H1 (cell line): Measurements from ENCODE around the gene IP6K1. TPM values are rescaled to one million over a fixed set of nuclear protein-coding genes. Genes with fewer than 3 reads are reported as not detected.

ENCODE experiments used
- CTCF ChIA-PET: fragments of 300-600 bp; sonication (Branson Sonifier 250); formaldehyde crosslinking; loops from one replicate; lab custom pipeline; 2021; ENCODE audit not compliant: partially characterized antibody; lab: Charles Lee
- POLR2A ChIA-PET: fragments of 300-600 bp; sonication (Branson Sonifier 250); formaldehyde crosslinking; loops from one replicate; lab custom pipeline; 2021; ENCODE audit warnings: inconsistent platforms; ENCODE audit not compliant: partially characterized antibody; lab: Charles Lee
- DNase-seq, 2 experiments: peaks; one replicate each; pipeline versions ENCODE4 v3.0.0 to v3.0.0-alpha.2; 2010 to 2022; ENCODE audit warnings: low spot score in 2 of 2, low read depth in 1 of 2, mixed read lengths in 1 of 2
- FAIRE-seq: peaks from 2 replicates; lab custom pipeline; 2011; peaks lifted over from hg19 to GRCh38; lab: Jason Lieb, UNC
- H2AFZ ChIP-seq: 2 replicates; pipeline ENCODE4 v1.8.1; 2012; ENCODE audit warnings: low read length, inconsistent platforms
- H2AK5ac ChIP-seq: 2 replicates; pipeline ENCODE4 v1.6.1; 2013; ENCODE audit warnings: low read depth, low read length
- H2BK120ac ChIP-seq: replicated peaks from 2 replicates; pipeline ENCODE3; 2013; ENCODE audit warnings: low read depth, low read length, inconsistent platforms
- H2BK12ac ChIP-seq: 2 replicates; pipeline ENCODE4 v1.6.1; 2013; ENCODE audit warnings: low read depth, low read length
- H2BK15ac ChIP-seq: 2 replicates; pipeline ENCODE4 v1.6.1; 2013; ENCODE audit warnings: low read length
- H2BK20ac ChIP-seq: 2 replicates; pipeline ENCODE4 v1.6.1; 2013; ENCODE audit warnings: low read length
- H2BK5ac ChIP-seq: 2 replicates; pipeline ENCODE4 v1.6.1; 2013; ENCODE audit warnings: low read depth, low read length
- H3K14ac ChIP-seq: 2 replicates; pipeline ENCODE4 v1.6.1; 2013; ENCODE audit warnings: inconsistent platforms; ENCODE audit not compliant: insufficient read length
- H3K18ac ChIP-seq: 2 replicates; pipeline ENCODE4 v1.6.1; 2013; ENCODE audit warnings: low read length; ENCODE audit errors: extremely low read depth
- H3K23ac ChIP-seq: 2 replicates; pipeline ENCODE4 v1.6.1; 2013; ENCODE audit warnings: inconsistent platforms; ENCODE audit not compliant: insufficient read length
- H3K23me2 ChIP-seq: 2 replicates; pipeline ENCODE4 v1.6.1; 2013; ENCODE audit warnings: low read depth, low read length
- H3K27ac ChIP-seq: 2 replicates; pipeline ENCODE4 v1.6.1; 2011; ENCODE audit warnings: low read depth, low read length, inconsistent platforms
- H3K27me3 ChIP-seq, 4 experiments: replicated peaks in 1 of 4; 1 replicate in 1 of 4; 2 replicates in 3 of 4; pipeline versions ENCODE4 v1.6.1 to v1.8.1; 2011 to 2013; ENCODE audit warnings: low read length in 3 of 4, mild to moderate bottlenecking in 3 of 4, inconsistent platforms in 2 of 4, mixed read lengths in 2 of 4, moderate library complexity in 1 of 4; ENCODE audit not compliant: control insufficient read depth in 3 of 4, insufficient read depth in 3 of 4; ENCODE audit errors: extremely low read depth in 1 of 4
- H3K36me3 ChIP-seq, 4 experiments: 2 replicates each; pipeline versions ENCODE4 v1.6.1 to v1.8.1; 2011 to 2013; ENCODE audit warnings: mild to moderate bottlenecking in 4 of 4, low read length in 3 of 4, moderate library complexity in 2 of 4, control low read depth in 1 of 4, inconsistent platforms in 1 of 4; ENCODE audit not compliant: insufficient read depth in 4 of 4, control insufficient read depth in 2 of 4
- H3K4ac ChIP-seq: replicated peaks from 2 replicates; pipeline ENCODE3; 2013; ENCODE audit warnings: low read length, low read depth, mixed read lengths, inconsistent platforms; ENCODE audit not compliant: insufficient read length
- H3K4me1 ChIP-seq, 4 experiments: replicated peaks in 1 of 4; 1 replicate in 1 of 4; 2 replicates in 3 of 4; pipeline versions ENCODE4 v1.6.1 to v1.8.1; 2011 to 2013; ENCODE audit warnings: low read length in 3 of 4, inconsistent platforms in 2 of 4, mixed read lengths in 1 of 4; ENCODE audit not compliant: insufficient read depth in 4 of 4, control insufficient read depth in 3 of 4
- H3K4me2 ChIP-seq, 2 experiments: 2 replicates each; pipeline versions ENCODE4 v1.6.1 to v1.8.1; 2011 to 2013; ENCODE audit warnings: low read depth in 2 of 2, low read length in 2 of 2, control low read depth in 1 of 2, inconsistent platforms in 1 of 2, mild to moderate bottlenecking in 1 of 2; ENCODE audit not compliant: insufficient read depth in 1 of 2
- H3K4me3 ChIP-seq, 4 experiments: fragments of 200-600, 300-600 bp in 1 of 4; sonication (generic), shearing (Covaris generic), sonication (Bioruptor Twin) in 1 of 4; 2 replicates each; pipeline versions ENCODE4 v1.5.1 to v1.8.1; 2011 to 2016; ENCODE audit warnings: low read length in 4 of 4, low read depth in 3 of 4, control low read depth in 2 of 4, inconsistent platforms in 2 of 4, mild to moderate bottlenecking in 2 of 4, mixed read lengths in 1 of 4, moderate library complexity in 1 of 4; ENCODE audit not compliant: insufficient read depth in 2 of 4; ENCODE audit errors: extremely low read depth in 1 of 4
- H3K56ac ChIP-seq: replicated peaks from 2 replicates; pipeline ENCODE3; 2013; ENCODE audit warnings: low read depth, mild to moderate bottlenecking, mixed read lengths, low read length, inconsistent platforms; ENCODE audit not compliant: insufficient read length
- H3K79me1 ChIP-seq: 2 replicates; pipeline ENCODE4 v1.6.1; 2013; ENCODE audit warnings: low read depth, low read length, control low read depth
- H3K79me2 ChIP-seq, 2 experiments: 2 replicates each; pipeline versions ENCODE4 v1.6.1 to v1.8.1; 2012 to 2013; ENCODE audit warnings: low read length in 2 of 2, mild to moderate bottlenecking in 2 of 2, inconsistent platforms in 1 of 2; ENCODE audit not compliant: insufficient read depth in 2 of 2, control insufficient read depth in 1 of 2
- H3K9ac ChIP-seq, 4 experiments: replicated peaks in 1 of 4; 1 replicate in 1 of 4; 2 replicates in 3 of 4; pipeline versions ENCODE4 v1.6.1 to v1.8.1; 2011 to 2013; ENCODE audit warnings: low read depth in 3 of 4, low read length in 3 of 4, control low read depth in 2 of 4, mild to moderate bottlenecking in 2 of 4, moderate library complexity in 2 of 4, inconsistent platforms in 1 of 4; ENCODE audit errors: extremely low read depth in 1 of 4
- H3K9me3 ChIP-seq, 2 experiments: 2 replicates each; pipeline versions ENCODE4 v1.6.1 to v1.8.1; 2012 to 2013; ENCODE audit warnings: mild to moderate bottlenecking in 2 of 2, moderate library complexity in 2 of 2, control low read depth in 1 of 2, inconsistent platforms in 1 of 2, low read depth in 1 of 2, low read length in 1 of 2, mixed read lengths in 1 of 2; ENCODE audit not compliant: insufficient read depth in 2 of 2
- H4K20me1 ChIP-seq, 2 experiments: replicated peaks in 1 of 2; 2 replicates each; pipeline versions ENCODE3 to v1.8.1; 2011 to 2013; ENCODE audit warnings: inconsistent platforms in 2 of 2, low read length in 2 of 2, mild to moderate bottlenecking in 1 of 2; ENCODE audit not compliant: insufficient read depth in 2 of 2, control insufficient read depth in 1 of 2
- H4K5ac ChIP-seq: 2 replicates; pipeline ENCODE4 v1.6.1; 2013; ENCODE audit warnings: low read length, low read depth, mixed read lengths, inconsistent platforms; ENCODE audit not compliant: insufficient read length
- H4K8ac ChIP-seq: 2 replicates; pipeline ENCODE4 v1.8.0; 2013; ENCODE audit warnings: mild to moderate bottlenecking, moderate library complexity, low read length, inconsistent platforms; ENCODE audit not compliant: insufficient read depth; ENCODE audit errors: extremely low read depth
- H4K91ac ChIP-seq: replicated peaks from 2 replicates; pipeline ENCODE3; 2013; ENCODE audit warnings: low read length, mixed read lengths, inconsistent platforms; ENCODE audit not compliant: insufficient read length
- CBX5 ChIP-seq: fragments of 300-800, 300-1000 bp; sonication (generic); IDR thresholded peaks from 2 replicates; pipeline ENCODE4 v1.7.1; 2016; ENCODE audit warnings: antibody characterized with exemption, low read length, low read depth
- CBX8 ChIP-seq: fragments of 300-800, 300-1000 bp; sonication (generic); IDR thresholded peaks from 2 replicates; pipeline ENCODE4 v1.7.1; 2016; ENCODE audit warnings: low read depth, low read length, borderline replicate concordance
- CHD2 ChIP-seq: IDR thresholded peaks from 2 replicates; pipeline ENCODE4 v1.6.1; 2012; ENCODE audit warnings: low read length, improper control_type of control experiment
- CREB1 ChIP-seq: IDR thresholded peaks from 2 replicates; pipeline ENCODE4 v1.6.1; 2012; ENCODE audit warnings: inconsistent platforms
- EP300 ChIP-seq, 2 experiments: IDR thresholded peaks; 1 replicate in 1 of 2; 2 replicates in 1 of 2; pipeline ENCODE4 v1.6.1; 2011 to 2012; ENCODE audit warnings: low read depth in 2 of 2, low read length in 2 of 2, mild to moderate bottlenecking in 2 of 2, borderline replicate concordance in 1 of 2, inconsistent platforms in 1 of 2, moderate library complexity in 1 of 2
- GABPA ChIP-seq: IDR thresholded peaks from 2 replicates; pipeline ENCODE4 v1.6.1; 2011; ENCODE audit warnings: mild to moderate bottlenecking, low read length, moderate library complexity, borderline replicate concordance; ENCODE audit not compliant: insufficient read depth
- HDAC2 ChIP-seq, 2 experiments: fragments of 300-600 bp in 1 of 2; sonication (generic) in 1 of 2; IDR thresholded peaks; 2 replicates each; pipeline ENCODE4 v1.6.1; 2011 to 2012; ENCODE audit warnings: low read depth in 2 of 2, low read length in 2 of 2, mild to moderate bottlenecking in 2 of 2, moderate library complexity in 2 of 2, borderline replicate concordance in 1 of 2, inconsistent platforms in 1 of 2
- KDM1A ChIP-seq: fragments of 200-600, 300-600 bp; sonication (generic); IDR thresholded peaks from 2 replicates; pipeline ENCODE4 v1.7.1; 2016; ENCODE audit warnings: mild to moderate bottlenecking, low read length, borderline replicate concordance
- MAFK ChIP-seq: IDR thresholded peaks from 2 replicates; pipeline ENCODE4 v1.6.1; 2012; ENCODE audit warnings: low read depth, mild to moderate bottlenecking, improper control_type of control experiment, low read length
- POLR2AphosphoS5 ChIP-seq: IDR thresholded peaks from 2 replicates; pipeline ENCODE4 v1.6.1; 2011; ENCODE audit warnings: low read depth, low read length
- SP1 ChIP-seq: IDR thresholded peaks from 2 replicates; pipeline ENCODE4 v1.6.1; 2011; ENCODE audit warnings: low read depth, low read length
- TAF7 ChIP-seq: optimal IDR thresholded peaks from 2 replicates; pipeline ENCODE3; 2011; ENCODE audit warnings: low read depth, mild to moderate bottlenecking, inconsistent platforms, low read length, moderate library complexity, borderline replicate concordance
- WGBS, 2 experiments: shearing (Covaris generic) in 1 of 2; methylation state at CpG; one replicate each; pipeline versions ENCODE4 v1.1.6 to v1.1.7; 2013 to 2015; ENCODE audit warnings: low lambda C conversion rate in 2 of 2, mixed read lengths in 2 of 2, inconsistent platforms in 1 of 2, low coverage in 1 of 2, missing lambda C conversion rate in 1 of 2; ENCODE audit not compliant: insufficient replicate concordance in 2 of 2, insufficient coverage in 1 of 2, insufficient read length in 1 of 2; ENCODE audit errors: extremely low coverage in 1 of 2, missing lambda C conversion rate in 1 of 2; 5-methylcytosine and 5-hydroxymethylcytosine counted together
- polyA plus RNA-seq, 7 experiments: library from polyadenylated mRNA; depleted of rRNA in 3 of 7; stranded (reverse) in 5 of 7; unstranded in 2 of 7; fragments of >200 nt in 5 of 7; fragments of 200-250 nt in 2 of 7; gene quantifications; 1 replicate in 5 of 7; 2 replicates in 1 of 7; 4 replicates in 1 of 7; pipeline versions ENCODE4 v1.2.1 to v1.2.3, GENCODE V29; 2011 to 2013; ENCODE audit warnings: missing spikeins in 2 of 7, mixed read lengths in 2 of 7
- total RNA-seq: library from RNA; stranded (reverse); fragmentation: NEBNext Ultra II Directional; extraction: Animal tissue kit (Norgen Biotek cat#: 25700); gene quantifications from 2 replicates; pipeline ENCODE4 v1.2.1, GENCODE V29; 2021

Gene IP6K1
- total and polyA plus RNA-seq, 2 of the 8 experiments (the other 6 are each of a cell fraction or from before 2014, with no cell fraction given), result 31.5 to 35.2 TPM

DNA sequence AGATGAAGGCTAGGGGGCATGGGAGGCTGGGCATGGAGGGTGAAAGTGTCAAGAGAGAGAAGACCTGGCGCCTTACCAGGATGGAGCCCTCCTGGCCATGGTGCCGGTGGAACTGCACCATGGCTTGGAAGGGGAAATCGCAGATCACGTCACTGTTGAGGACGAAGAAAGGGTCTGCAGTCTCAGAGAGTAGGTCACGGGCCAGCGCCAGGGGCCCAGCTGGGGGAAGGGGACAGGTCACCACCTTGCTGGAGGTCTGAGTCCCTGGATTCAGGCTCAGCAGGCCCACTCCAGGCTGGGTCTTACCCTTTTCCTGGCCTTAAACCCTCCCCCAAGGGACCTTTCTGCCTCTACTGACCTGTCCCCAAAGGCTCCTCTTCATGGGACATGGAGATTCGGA, 63.4 kb downstream of the IP6K1 start:
- H3K27me3 ChIP-seq, result no peaks in the 10 kb centered on the region
- H2BK12ac ChIP-seq, result no peak overlapping the region
- H4K8ac ChIP-seq, result peak overlapping the region; percentile 93; the same call in 1 of the 2 replicates
- no peak overlapping the region for H2BK20ac ChIP-seq
- no peak overlapping the region for H3K23ac ChIP-seq
- H3K4me1 ChIP-seq, result peaks cover 0 to 27% (median 15%) of the 10 kb centered on the region in 4 experiments; a peak in 6 of 7 replicates
- peaks cover 7 to 26% of the 10 kb centered on the region in 2 experiments for H4K20me1 ChIP-seq
- peak overlapping the region; percentile 59 to 92 for H3K4me2 ChIP-seq
- H3K4ac ChIP-seq, result no peak overlapping the region
- H2BK120ac ChIP-seq, result no peak overlapping the region
- peaks cover 0 to 8% of the 10 kb centered on the region in 2 experiments; a peak in 1 of 4 replicates for H3K79me2 ChIP-seq
- WGBS, 2 experiments, result 74% methylated on average over 8 of the region's 8 CpGs; no CpG with 5 or more reads in 1 of the 2 experiments
- peaks cover 5% of the 10 kb centered on the region; the same call in 1 of the 2 replicates for H3K79me1 ChIP-seq
- H3K9me3 ChIP-seq, result no peaks in the 10 kb centered on the region
- H3K14ac ChIP-seq, result no peak overlapping the region
- H2AFZ ChIP-seq, result no peak overlapping the region
- no peak overlapping the region for H2AK5ac ChIP-seq
- no peak overlapping the region for H4K91ac ChIP-seq
- peak overlapping the region; percentile 70 to 97 (median 94) for H3K4me3 ChIP-seq
- H3K18ac ChIP-seq, result no peak overlapping the region
- peak overlapping the region in 3 of 4 experiments; percentile 73 to 87 (median 83); a peak in 6 of 7 replicates for H3K9ac ChIP-seq
- peaks cover 10 to 18% (median 16%) of the 10 kb centered on the region in 4 experiments for H3K36me3 ChIP-seq
- FAIRE-seq (no peak), DNase-seq (peak in 1 of 2 experiments; percentile 41)
- H4K5ac ChIP-seq, result no peak overlapping the region
- ChIA-PET POLR2A (interaction anchor here (1.0 to 7.3 kb wide), 7 partner anchors 8 to 64 kb away, joined by 3 to 41 read pairs (median 6); partner anchors contain the start of gene IP6K1), CTCF (interaction anchor here (0.7 to 1.3 kb wide), 5 partner anchors 19 to 184 kb away, joined by 3 to 6 read pairs (median 3); no protein-coding TSS in a partner anchor)
- H3K23me2 ChIP-seq, result peaks cover 16% of the 10 kb centered on the region; the same call in 1 of the 2 replicates
- H3K27ac ChIP-seq, result no peak overlapping the region
- no peak overlapping the region for H2BK15ac ChIP-seq
- no peak overlapping the region for H3K56ac ChIP-seq
- 0 out of 2 replicates have a peak overlapping the region, but pooled peaks have one; percentile 44 for H2BK5ac ChIP-seq
- TF ChIP-seq MAFK (no peak), POLR2AphosphoS5 (no peak; the same call in 1 of the 2 replicates), EP300 (IDR thresholded peaks at IDR 0.05; ENCODE audit: borderline replicate concordance in 1 of 2, low read depth in 2 of 2, low read length in 2 of 2) (no peak), CBX8 (no peak), GABPA (no peak), CBX5 (no peak), HDAC2 (IDR thresholded peaks at IDR 0.05; ENCODE audit: borderline replicate concordance in 1 of 2, low read depth in 2 of 2, low read length in 2 of 2) (no peak), KDM1A (no peak), SP1 (no peak), CREB1 (no peak), CHD2 (no peak), TAF7 (no peak)
